HEK293 (cell line): ENCODE data around the gene MALT1.

Source experiments
- CTCF ChIA-PET: fragments of 350-600 bp; formaldehyde crosslinking; extraction: SDS; loops from one replicate; lab custom pipeline; 2021; ENCODE audit warnings: antibody characterized with exemption; lab: Yijun Ruan, JAX
- POLR2A ChIA-PET: fragments of 300-600 bp; formaldehyde crosslinking; extraction: SDS; loops from one replicate; lab custom pipeline; 2020; ENCODE audit warnings: antibody characterized with exemption, inconsistent platforms; lab: Yijun Ruan, JAX
- H3K27ac ChIP-seq: fragments of 200-500 bp; sonication (Bioruptor generic); 2 replicates; pipeline ENCODE4 v1.5.1; 2014; ENCODE audit warnings: low read depth, low read length, control low read depth, inconsistent platforms; ENCODE audit errors: extremely low read depth
- H3K36me3 ChIP-seq, 2 experiments: fragments of 200-500 bp in 1 of 2; sonication (Bioruptor generic) in 1 of 2; 1 replicate in 1 of 2; 2 replicates in 1 of 2; pipeline ENCODE4 v1.5.1; 2014 to 2017; ENCODE audit warnings: inconsistent platforms in 2 of 2, low read length in 2 of 2; ENCODE audit not compliant: control insufficient read depth in 2 of 2, insufficient read depth in 1 of 2
- H3K4me1 ChIP-seq: fragments of 200-500 bp; sonication (Bioruptor generic); 2 replicates; pipeline ENCODE4 v1.5.1; 2014; ENCODE audit warnings: mild to moderate bottlenecking, low read length, inconsistent platforms; ENCODE audit not compliant: control insufficient read depth, insufficient read depth
- H3K4me3 ChIP-seq: 2 replicates; pipeline ENCODE4 v1.5.1; 2011; ENCODE audit warnings: low read depth, mild to moderate bottlenecking, control low read depth, low read length, moderate library complexity
- H3K9me3 ChIP-seq: fragments of 200-500 bp; sonication (Bioruptor generic); 2 replicates; pipeline ENCODE4 v1.5.1; 2014; ENCODE audit warnings: low read depth, low read length, inconsistent platforms; ENCODE audit not compliant: control insufficient read depth, insufficient read depth
- BCL11B ChIP-seq: fragments of 450-650 bp; formaldehyde crosslinking; IDR thresholded peaks from 2 replicates; pipeline ENCODE4 v1.5.1; 2016; ENCODE audit warnings: low read depth, missing biosample characterization, missing genetic modification characterization
- ELK4 ChIP-seq: IDR thresholded peaks from 2 replicates; pipeline ENCODE4 v1.6.1; 2011; ENCODE audit warnings: mild to moderate bottlenecking, low read depth, low read length, borderline replicate concordance
- INSM2 ChIP-seq: fragments of 450-650 bp; formaldehyde crosslinking; IDR thresholded peaks from 2 replicates; pipeline ENCODE4 v1.5.1; 2016; ENCODE audit warnings: missing biosample characterization, missing genetic modification characterization
- SCRT1 ChIP-seq: fragments of 450-650 bp; formaldehyde crosslinking; IDR thresholded peaks from 2 replicates; pipeline ENCODE4 v1.5.1; 2016; ENCODE audit warnings: missing biosample characterization, missing genetic modification characterization, borderline replicate concordance
- ZBTB17 ChIP-seq: fragments of 450-650 bp; formaldehyde crosslinking; IDR thresholded peaks from 2 replicates; pipeline ENCODE4 v1.5.1; 2016; ENCODE audit warnings: missing biosample characterization, missing genetic modification characterization
- ZBTB20 ChIP-seq: fragments of 450-650 bp; formaldehyde crosslinking; IDR thresholded peaks from 2 replicates; pipeline ENCODE4 v1.5.1; 2016; ENCODE audit warnings: missing biosample characterization, missing genetic modification characterization
- ZBTB48 ChIP-seq: fragments of 450-650 bp; formaldehyde crosslinking; IDR thresholded peaks from 2 replicates; pipeline ENCODE4 v1.5.1; 2016; ENCODE audit warnings: missing biosample characterization, missing genetic modification characterization
- ZEB2 ChIP-seq: fragments of 450-650 bp; formaldehyde crosslinking; IDR thresholded peaks from 2 replicates; pipeline ENCODE4 v1.5.1; 2016; ENCODE audit warnings: missing biosample characterization, missing genetic modification characterization
- ZFP41 ChIP-seq: fragments of 450-650 bp; formaldehyde crosslinking; IDR thresholded peaks from 2 replicates; pipeline ENCODE4 v1.5.1; 2016; ENCODE audit warnings: missing biosample characterization, missing genetic modification characterization, borderline replicate concordance
- ZNF266 ChIP-seq: fragments of 450-650 bp; formaldehyde crosslinking; IDR thresholded peaks from 2 replicates; pipeline ENCODE4 v1.5.1; 2016; ENCODE audit warnings: missing biosample characterization, missing genetic modification characterization, low read depth
- ZNF324 ChIP-seq: fragments of 450-650 bp; formaldehyde crosslinking; IDR thresholded peaks from 2 replicates; pipeline ENCODE4 v1.5.1; 2016; ENCODE audit warnings: missing biosample characterization, missing genetic modification characterization
- ZNF37A ChIP-seq: fragments of 450-650 bp; IDR thresholded peaks from 2 replicates; pipeline ENCODE4 v1.5.1; 2018; ENCODE audit warnings: missing biosample characterization, missing genetic modification characterization
- ZNF510 ChIP-seq: fragments of 450-650 bp; formaldehyde crosslinking; IDR thresholded peaks from 2 replicates; pipeline ENCODE4 v1.5.1; 2018; ENCODE audit warnings: mild to moderate bottlenecking, missing genetic modification characterization, missing biosample characterization; ENCODE audit not compliant: insufficient replicate concordance
- ZNF548 ChIP-seq: fragments of 450-650 bp; formaldehyde crosslinking; IDR thresholded peaks from 2 replicates; pipeline ENCODE4 v1.5.1; 2016; ENCODE audit warnings: missing biosample characterization, missing genetic modification characterization
- ZNF571 ChIP-seq: fragments of 450-650 bp; formaldehyde crosslinking; IDR thresholded peaks from 2 replicates; pipeline ENCODE4 v1.5.0; 2017; ENCODE audit warnings: missing biosample characterization, missing genetic modification characterization
- ZNF624 ChIP-seq: fragments of 450-650 bp; formaldehyde crosslinking; IDR thresholded peaks from 2 replicates; pipeline ENCODE4 v1.5.1; 2017; ENCODE audit warnings: missing biosample characterization, missing genetic modification characterization
- ZNF701 ChIP-seq: fragments of 450-650 bp; formaldehyde crosslinking; IDR thresholded peaks from 2 replicates; pipeline ENCODE4 v1.5.1; 2016; ENCODE audit warnings: missing biosample characterization, missing genetic modification characterization
- ZNF837 ChIP-seq: fragments of 450-650 bp; formaldehyde crosslinking; IDR thresholded peaks from 2 replicates; pipeline ENCODE4 v1.5.1; 2016; ENCODE audit warnings: missing biosample characterization, missing genetic modification characterization
- ZSCAN16 ChIP-seq: fragments of 450-650 bp; formaldehyde crosslinking; IDR thresholded peaks from 2 replicates; pipeline ENCODE4 v1.5.1; 2016; ENCODE audit warnings: missing biosample characterization, missing genetic modification characterization
- ZSCAN23 ChIP-seq: fragments of 450-650 bp; formaldehyde crosslinking; IDR thresholded peaks from 2 replicates; pipeline ENCODE4 v1.5.1; 2016; ENCODE audit warnings: missing biosample characterization, missing genetic modification characterization
- TF ChIP-seq, protein P1 (sequence below): fragments of 450-650 bp; formaldehyde crosslinking; IDR thresholded peaks from 2 replicates; pipeline ENCODE4 v1.5.1; 2016; ENCODE audit warnings: missing biosample characterization, missing genetic modification characterization
- TF ChIP-seq, protein P2 (sequence below): fragments of 450-650 bp; formaldehyde crosslinking; IDR thresholded peaks from 2 replicates; pipeline ENCODE4 v1.5.1; 2016; ENCODE audit warnings: missing biosample characterization, missing genetic modification characterization, borderline replicate concordance
- TF ChIP-seq, protein P3 (sequence below): fragments of 450-650 bp; formaldehyde crosslinking; optimal IDR thresholded peaks from 2 replicates; pipeline ENCODE3; 2016; ENCODE audit warnings: missing biosample characterization, mild to moderate bottlenecking, missing genetic modification characterization
- TF ChIP-seq, protein P4 (sequence below): fragments of 450-650 bp; formaldehyde crosslinking; IDR thresholded peaks from 2 replicates; pipeline ENCODE4 v1.5.1; 2016; ENCODE audit warnings: missing biosample characterization, missing genetic modification characterization
- TF ChIP-seq, protein P5 (sequence below): fragments of 450-650 bp; formaldehyde crosslinking; IDR thresholded peaks from 2 replicates; pipeline ENCODE4 v1.5.1; 2016; ENCODE audit warnings: missing biosample characterization, missing genetic modification characterization

The MALT1 gene

DNA sequence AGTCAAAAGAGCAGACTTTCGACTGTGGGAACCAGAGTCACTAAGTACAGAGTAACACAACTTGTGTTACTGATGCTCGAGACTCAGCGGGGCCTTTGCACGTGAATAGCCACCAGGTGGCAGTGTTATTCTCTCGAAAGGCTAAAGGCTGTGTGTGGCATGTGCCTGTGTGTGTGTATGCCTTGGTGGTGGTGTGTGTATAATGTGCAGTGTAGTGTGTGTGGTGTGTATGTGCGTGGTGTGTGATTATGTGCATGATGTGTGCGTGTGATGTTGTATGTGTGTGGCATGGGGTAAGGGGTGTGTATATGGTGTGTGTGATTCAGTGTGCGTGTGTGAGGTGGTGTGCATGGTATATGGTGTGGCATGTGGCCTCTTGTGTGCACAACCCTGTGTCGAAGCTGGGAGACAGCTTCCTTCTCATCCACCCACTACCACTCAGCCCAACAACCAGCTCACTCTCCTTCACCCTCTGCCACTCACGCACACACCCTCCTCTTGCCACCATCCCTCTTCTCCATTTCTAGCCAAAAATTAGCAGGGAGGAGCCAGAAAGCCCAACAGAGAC lies 110.4 kb downstream of the MALT1 start:
- Histone ChIP-seq H3K4me3 (no peak overlapping the region), H3K9me3 (no peaks in the 10 kb centered on the region), H3K27ac (no peak overlapping the region; the same call in 1 of the 2 replicates), H3K36me3 (no peaks in the 10 kb centered on the region), H3K4me1 (peaks cover 15% of the 10 kb centered on the region)
- ChIA-PET POLR2A (interaction anchor here (0.6 kb wide), 1 partner anchor 227 kb away, joined by 3 read pairs; no protein-coding TSS in a partner anchor), CTCF (interaction anchor here (0.5 to 12.6 kb wide), 37 partner anchors 10 to 1802 kb away, joined by 3 to 206 read pairs (median 3); no protein-coding TSS in a partner anchor)
- TF ChIP-seq ZBTB17 (tag by site-specific recombination) (peak; percentile 55; the same call in 1 of the 2 replicates), ZSCAN23 (tag by site-specific recombination) (no peak), ZBTB20 (tag by site-specific recombination) (no peak), ZNF324 (tag by site-specific recombination) (peak; percentile 62; the same call in 1 of the 2 replicates), ZNF510 (tag by site-specific recombination) (no peak), ELK4 (no peak), SCRT1 (tag by site-specific recombination) (peak; percentile 83; the same call in 1 of the 2 replicates), ZNF266 (tag by site-specific recombination) (peak; percentile 7; the same call in 1 of the 2 replicates), ZFP41 (tag by site-specific recombination) (no peak), ZEB2 (tag by site-specific recombination) (peak; percentile 38; the same call in 1 of the 2 replicates), ZSCAN16 (tag by site-specific recombination) (no peak), ZBTB48 (tag by site-specific recombination) (peak; percentile 51; the same call in 1 of the 2 replicates), ZNF837 (tag by site-specific recombination) (no peak), ZNF624 (tag by site-specific recombination) (no peak), ZNF571 (tag by site-specific recombination) (no peak), BCL11B (tag by site-specific recombination) (no peak), ZNF548 (no peak; the same call in 1 of the 2 replicates), ZNF701 (tag by site-specific recombination) (no peak), ZNF37A (no peak), INSM2 (tag by site-specific recombination) (no peak)
- TF ChIP-seq, protein P1, sequence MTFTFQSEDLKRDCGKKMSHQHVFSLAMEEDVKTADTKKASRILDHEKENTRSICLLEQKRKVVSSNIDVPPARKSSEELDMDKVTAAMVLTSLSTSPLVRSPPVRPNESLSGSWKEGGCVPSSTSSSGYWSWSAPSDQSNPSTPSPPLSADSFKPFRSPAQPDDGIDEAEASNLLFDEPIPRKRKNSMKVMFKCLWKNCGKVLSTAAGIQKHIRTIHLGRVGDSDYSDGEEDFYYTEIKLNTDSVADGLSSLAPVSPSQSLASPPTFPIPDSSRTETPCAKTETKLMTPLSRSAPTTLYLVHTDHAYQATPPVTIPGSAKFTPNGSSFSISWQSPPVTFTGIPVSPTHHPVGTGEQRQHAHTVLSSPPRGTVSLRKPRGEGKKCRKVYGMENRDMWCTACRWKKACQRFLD, result no peak
- TF ChIP-seq, protein P2, sequence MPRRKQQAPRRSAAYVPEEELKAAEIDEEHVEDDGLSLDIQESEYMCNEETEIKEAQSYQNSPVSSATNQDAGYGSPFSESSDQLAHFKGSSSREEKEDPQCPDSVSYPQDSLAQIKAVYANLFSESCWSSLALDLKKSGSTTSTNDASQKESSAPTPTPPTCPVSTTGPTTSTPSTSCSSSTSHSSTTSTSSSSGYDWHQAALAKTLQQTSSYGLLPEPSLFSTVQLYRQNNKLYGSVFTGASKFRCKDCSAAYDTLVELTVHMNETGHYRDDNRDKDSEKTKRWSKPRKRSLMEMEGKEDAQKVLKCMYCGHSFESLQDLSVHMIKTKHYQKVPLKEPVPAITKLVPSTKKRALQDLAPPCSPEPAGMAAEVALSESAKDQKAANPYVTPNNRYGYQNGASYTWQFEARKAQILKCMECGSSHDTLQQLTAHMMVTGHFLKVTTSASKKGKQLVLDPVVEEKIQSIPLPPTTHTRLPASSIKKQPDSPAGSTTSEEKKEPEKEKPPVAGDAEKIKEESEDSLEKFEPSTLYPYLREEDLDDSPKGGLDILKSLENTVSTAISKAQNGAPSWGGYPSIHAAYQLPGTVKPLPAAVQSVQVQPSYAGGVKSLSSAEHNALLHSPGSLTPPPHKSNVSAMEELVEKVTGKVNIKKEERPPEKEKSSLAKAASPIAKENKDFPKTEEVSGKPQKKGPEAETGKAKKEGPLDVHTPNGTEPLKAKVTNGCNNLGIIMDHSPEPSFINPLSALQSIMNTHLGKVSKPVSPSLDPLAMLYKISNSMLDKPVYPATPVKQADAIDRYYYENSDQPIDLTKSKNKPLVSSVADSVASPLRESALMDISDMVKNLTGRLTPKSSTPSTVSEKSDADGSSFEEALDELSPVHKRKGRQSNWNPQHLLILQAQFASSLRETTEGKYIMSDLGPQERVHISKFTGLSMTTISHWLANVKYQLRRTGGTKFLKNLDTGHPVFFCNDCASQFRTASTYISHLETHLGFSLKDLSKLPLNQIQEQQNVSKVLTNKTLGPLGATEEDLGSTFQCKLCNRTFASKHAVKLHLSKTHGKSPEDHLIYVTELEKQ (tag by site-specific recombination), result no peak
- TF ChIP-seq, protein P3, sequence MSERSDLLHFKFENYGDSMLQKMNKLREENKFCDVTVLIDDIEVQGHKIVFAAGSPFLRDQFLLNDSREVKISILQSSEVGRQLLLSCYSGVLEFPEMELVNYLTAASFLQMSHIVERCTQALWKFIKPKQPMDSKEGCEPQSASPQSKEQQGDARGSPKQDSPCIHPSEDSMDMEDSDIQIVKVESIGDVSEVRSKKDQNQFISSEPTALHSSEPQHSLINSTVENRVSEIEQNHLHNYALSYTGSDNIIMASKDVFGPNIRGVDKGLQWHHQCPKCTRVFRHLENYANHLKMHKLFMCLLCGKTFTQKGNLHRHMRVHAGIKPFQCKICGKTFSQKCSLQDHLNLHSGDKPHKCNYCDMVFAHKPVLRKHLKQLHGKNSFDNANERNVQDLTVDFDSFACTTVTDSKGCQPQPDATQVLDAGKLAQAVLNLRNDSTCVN, result no peak
- TF ChIP-seq, protein P4, sequence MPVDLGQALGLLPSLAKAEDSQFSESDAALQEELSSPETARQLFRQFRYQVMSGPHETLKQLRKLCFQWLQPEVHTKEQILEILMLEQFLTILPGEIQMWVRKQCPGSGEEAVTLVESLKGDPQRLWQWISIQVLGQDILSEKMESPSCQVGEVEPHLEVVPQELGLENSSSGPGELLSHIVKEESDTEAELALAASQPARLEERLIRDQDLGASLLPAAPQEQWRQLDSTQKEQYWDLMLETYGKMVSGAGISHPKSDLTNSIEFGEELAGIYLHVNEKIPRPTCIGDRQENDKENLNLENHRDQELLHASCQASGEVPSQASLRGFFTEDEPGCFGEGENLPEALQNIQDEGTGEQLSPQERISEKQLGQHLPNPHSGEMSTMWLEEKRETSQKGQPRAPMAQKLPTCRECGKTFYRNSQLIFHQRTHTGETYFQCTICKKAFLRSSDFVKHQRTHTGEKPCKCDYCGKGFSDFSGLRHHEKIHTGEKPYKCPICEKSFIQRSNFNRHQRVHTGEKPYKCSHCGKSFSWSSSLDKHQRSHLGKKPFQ (tag by site-specific recombination), result peak; percentile 99
- TF ChIP-seq, protein P5, sequence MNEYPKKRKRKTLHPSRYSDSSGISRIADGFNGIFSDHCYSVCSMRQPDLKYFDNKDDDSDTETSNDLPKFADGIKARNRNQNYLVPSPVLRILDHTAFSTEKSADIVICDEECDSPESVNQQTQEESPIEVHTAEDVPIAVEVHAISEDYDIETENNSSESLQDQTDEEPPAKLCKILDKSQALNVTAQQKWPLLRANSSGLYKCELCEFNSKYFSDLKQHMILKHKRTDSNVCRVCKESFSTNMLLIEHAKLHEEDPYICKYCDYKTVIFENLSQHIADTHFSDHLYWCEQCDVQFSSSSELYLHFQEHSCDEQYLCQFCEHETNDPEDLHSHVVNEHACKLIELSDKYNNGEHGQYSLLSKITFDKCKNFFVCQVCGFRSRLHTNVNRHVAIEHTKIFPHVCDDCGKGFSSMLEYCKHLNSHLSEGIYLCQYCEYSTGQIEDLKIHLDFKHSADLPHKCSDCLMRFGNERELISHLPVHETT (tag by site-specific recombination), result peak; percentile 71; the same call in 1 of the 2 replicates
